Astrocyte of the spinal cord (primary cell): ENCODE data around the gene TCFL5.

Source experiments
- DNase-seq: peaks from one replicate; pipeline ENCODE4 v3.0.0; 2011; ENCODE audit warnings: low read depth, low spot score
- H3K4me3 ChIP-seq: 2 replicates; pipeline ENCODE4 v1.5.1; 2011; ENCODE audit warnings: low read depth, mild to moderate bottlenecking, low read length, moderate library complexity
- in situ Hi-C: cut with HindIII; loops from 2 replicates; pipeline ENCODE4 v1.10.0; 2017; ENCODE audit warnings: low sequenced_read_pairs
- TF ChIP-seq, protein P1 (sequence below): IDR thresholded peaks from 2 replicates; pipeline ENCODE4 v1.5.1; 2012; ENCODE audit warnings: low read depth, mild to moderate bottlenecking, low read length, inconsistent platforms

Gene TCFL5

DNA sequence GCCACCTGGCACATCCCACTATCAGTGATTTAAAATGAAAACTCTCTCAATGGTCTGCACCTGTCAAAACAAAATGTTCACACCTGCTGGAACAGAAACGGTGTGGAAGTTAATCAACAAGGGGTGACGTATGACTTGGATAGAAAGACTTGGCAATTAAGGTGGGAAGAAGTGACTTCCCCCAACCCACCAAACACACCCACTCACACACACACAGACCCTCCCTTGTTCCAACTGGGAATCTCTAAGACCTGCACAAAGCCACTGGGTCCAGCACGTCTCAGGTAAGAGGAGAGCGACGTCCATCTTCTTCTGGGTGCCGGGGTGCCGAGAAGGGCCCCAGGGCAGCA, 25.1 kb upstream of the TCFL5 start:
- in situ Hi-C loops: no loop called here
- no peak for DNase-seq
- no peak overlapping the region for H3K4me3 ChIP-seq
- TF ChIP-seq, protein P1, sequence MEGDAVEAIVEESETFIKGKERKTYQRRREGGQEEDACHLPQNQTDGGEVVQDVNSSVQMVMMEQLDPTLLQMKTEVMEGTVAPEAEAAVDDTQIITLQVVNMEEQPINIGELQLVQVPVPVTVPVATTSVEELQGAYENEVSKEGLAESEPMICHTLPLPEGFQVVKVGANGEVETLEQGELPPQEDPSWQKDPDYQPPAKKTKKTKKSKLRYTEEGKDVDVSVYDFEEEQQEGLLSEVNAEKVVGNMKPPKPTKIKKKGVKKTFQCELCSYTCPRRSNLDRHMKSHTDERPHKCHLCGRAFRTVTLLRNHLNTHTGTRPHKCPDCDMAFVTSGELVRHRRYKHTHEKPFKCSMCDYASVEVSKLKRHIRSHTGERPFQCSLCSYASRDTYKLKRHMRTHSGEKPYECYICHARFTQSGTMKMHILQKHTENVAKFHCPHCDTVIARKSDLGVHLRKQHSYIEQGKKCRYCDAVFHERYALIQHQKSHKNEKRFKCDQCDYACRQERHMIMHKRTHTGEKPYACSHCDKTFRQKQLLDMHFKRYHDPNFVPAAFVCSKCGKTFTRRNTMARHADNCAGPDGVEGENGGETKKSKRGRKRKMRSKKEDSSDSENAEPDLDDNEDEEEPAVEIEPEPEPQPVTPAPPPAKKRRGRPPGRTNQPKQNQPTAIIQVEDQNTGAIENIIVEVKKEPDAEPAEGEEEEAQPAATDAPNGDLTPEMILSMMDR: no peak

DNA sequence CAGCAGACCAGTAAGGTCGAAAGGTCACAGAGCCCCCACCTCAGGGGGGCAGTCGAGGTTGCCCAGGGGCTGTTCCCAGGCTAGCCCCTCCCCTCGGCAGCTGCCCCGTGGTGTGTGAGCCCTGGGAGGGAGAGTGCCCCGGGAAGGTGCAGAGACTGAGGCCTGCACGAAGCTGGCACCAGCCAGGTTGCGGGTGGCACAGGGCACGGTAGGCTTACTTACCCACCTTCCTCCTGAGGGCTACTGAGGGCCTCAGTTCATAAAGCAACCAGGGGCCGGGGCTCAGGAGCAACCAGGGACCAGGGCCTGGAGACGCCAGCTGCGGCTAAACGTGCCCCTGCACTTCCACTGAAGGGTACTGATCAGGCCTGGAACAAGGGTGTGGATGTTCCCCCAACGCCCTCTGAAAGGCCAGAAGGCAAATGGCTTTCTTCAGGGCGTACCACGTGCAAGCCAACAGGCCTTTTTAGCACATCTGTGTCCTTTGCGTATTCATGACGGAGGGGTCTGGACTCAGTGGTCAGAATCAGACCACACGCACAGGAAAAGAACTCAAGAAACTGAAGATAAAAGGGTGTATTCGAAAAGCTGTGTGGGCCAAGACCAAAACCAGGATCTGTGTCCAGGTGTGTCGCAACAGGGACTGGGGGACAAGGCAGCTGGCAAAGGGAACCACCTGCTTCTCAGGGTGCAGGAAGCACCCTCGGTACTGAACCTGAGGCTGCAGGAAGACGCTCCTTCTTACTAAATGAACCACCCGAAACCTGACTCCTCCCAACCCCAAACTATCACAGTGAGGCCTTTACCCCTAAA, 24.5 kb upstream of the TCFL5 start:
- no peak for DNase-seq
- H3K4me3 ChIP-seq: no peak overlapping the region
- in situ Hi-C loops: no loop called here
- TF ChIP-seq, protein P1: no peak

DNA sequence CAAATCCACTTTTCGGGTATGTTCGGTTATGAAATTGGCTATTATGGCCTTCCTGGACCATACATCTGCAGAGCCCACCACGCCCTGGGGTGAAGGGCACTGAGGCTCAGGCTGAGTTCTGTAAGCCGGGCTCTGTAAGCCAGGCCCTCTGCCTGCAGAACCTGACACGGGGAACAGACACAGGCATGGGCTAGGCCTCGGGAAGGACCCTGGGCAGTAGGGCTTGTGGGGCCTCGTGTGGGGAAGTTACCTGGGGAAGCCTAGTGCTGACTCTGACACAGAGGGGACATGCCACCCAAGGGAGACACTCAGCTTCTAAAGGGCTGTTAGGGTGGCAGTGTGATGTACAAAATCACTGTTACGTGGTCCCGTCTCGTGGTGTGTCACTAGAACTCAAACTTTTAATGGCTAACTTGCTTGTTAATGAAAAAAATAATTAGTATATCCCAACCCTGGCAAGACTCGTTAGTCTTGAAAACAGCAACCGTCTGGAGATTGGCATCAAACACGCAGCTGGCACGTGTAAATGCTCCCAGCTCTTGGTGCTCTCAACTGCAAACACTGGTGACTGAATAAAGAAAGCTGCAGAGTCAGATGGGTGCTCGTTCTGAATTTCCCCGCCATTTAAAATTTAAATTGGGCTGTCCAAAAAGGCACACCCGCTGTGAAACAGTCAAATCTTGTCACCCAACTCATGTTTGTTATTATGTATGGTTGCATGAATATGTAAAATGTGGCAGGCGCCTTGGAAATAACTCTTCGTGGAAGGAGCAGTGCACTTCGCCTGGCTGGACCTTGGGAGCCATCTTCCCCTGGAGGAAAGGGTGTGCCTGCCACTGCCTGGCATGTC, 23.6 kb upstream of the TCFL5 start:
- TF ChIP-seq, protein P1: no peak
- in situ Hi-C loops: no loop called here
- H3K4me3 ChIP-seq: no peak overlapping the region
- DNase-seq: no peak

DNA sequence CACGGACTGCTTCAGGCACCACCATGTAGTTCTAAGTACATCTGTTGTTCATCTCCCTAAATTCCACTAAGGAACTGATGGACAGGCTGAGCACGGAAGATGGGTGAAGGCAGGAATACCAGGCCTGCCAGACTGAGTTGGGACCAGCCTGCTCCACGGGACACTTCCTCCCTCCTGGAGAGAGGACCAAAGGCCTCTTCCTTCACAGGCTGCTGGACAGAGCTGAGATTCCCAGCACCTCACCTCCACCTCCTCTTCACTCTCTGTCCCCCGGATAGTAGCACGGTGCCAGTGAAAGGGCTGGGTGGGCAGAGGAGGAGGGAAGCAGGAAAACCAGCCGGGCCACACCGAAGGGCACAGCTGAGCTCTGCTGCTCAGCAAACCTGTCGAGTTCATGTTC, 22.9 kb upstream of the TCFL5 start:
- in situ Hi-C loops: no loop called here
- TF ChIP-seq, protein P1: no peak
- no peak overlapping the region for H3K4me3 ChIP-seq
- no peak for DNase-seq

DNA sequence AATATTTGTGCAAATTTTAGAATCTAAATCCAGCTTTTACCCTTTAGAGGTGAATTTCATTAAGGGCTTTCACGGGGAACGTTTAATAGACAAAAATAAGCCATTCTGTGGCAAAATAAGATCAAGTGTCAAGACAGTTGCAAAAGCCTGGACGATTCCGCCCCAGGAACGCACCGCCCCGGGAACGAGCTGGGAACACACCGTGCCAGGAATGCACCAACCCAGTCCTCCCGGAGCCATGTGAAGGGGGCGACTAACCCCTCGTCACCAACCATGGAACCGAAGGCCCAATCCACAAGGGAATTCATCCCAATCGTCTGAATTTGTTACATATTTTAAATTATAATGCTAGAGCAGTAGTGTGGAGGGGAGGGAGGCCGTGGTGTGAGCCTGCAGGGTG, 20.8 kb upstream of the TCFL5 start:
- no peak for DNase-seq
- H3K4me3 ChIP-seq: no peak overlapping the region
- TF ChIP-seq, protein P1: no peak
- in situ Hi-C loops: no loop called here

DNA sequence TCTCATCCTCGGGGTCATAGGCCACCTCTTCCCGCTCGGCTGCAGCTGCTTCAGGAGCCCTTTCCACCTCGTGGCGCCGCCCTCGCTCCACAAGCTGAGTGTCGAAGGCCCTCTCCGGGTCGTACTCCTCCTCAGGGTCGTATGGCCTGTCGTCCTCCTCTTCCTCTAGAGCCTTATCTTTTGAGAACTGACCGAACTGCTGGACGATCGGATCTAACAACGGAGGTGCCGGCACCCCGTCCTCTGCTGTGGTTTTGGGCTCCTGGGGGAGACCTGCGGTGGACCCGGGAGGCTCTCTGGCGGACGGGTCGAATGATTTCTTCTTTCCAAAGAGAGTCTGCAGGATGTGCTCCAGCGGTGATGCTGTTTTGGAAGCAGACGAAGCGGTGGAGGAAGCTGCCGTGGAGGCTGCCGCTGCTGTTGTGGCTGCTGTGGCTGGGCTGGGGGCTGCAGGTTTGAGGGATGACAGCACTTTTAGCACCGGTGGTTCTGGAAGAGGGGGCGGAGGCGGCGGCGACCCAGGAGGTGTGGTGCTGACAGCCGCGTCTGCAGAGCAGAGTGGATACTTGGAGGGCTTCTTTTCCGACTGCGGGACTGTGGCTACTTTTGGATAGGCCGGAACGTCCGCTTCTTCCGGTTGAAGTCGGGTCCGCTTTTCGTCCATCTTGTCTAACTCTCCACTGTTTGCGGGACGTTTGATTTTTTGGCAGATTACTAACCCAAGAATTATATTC, 20.2 kb upstream of the TCFL5 start:
- in situ Hi-C loops: no loop called here
- TF ChIP-seq, protein P1: no peak
- H3K4me3 ChIP-seq: no peak overlapping the region
- DNase-seq: no peak
